Breast epithelium (tissue), 3 donors: ENCODE results near the gene ATP23.

Experiments used
- POLR2A ChIP-seq: fragments of 450-650 bp; IDR thresholded peaks from one replicate; pipeline ENCODE4 v1.6.1; 2016; ENCODE audit warnings: antibody characterized with exemption, mild to moderate bottlenecking, moderate library complexity
- POLR2AphosphoS5 ChIP-seq, 3 donors: sonication (generic); formaldehyde crosslinking; IDR thresholded peaks; one replicate each; pipeline ENCODE4 v1.6.1; 2017; ENCODE audit warnings: antibody characterized with exemption in 3 of 3
- TF ChIP-seq, protein P1 (sequence below), 3 donors: fragments of 450-650 bp; IDR thresholded peaks; one replicate each; pipeline ENCODE4 v1.5.1; 2016 to 2017; ENCODE audit warnings: antibody characterized with exemption in 3 of 3, mild to moderate bottlenecking in 3 of 3, moderate library complexity in 3 of 3

- TF ChIP-seq, protein P1, sequence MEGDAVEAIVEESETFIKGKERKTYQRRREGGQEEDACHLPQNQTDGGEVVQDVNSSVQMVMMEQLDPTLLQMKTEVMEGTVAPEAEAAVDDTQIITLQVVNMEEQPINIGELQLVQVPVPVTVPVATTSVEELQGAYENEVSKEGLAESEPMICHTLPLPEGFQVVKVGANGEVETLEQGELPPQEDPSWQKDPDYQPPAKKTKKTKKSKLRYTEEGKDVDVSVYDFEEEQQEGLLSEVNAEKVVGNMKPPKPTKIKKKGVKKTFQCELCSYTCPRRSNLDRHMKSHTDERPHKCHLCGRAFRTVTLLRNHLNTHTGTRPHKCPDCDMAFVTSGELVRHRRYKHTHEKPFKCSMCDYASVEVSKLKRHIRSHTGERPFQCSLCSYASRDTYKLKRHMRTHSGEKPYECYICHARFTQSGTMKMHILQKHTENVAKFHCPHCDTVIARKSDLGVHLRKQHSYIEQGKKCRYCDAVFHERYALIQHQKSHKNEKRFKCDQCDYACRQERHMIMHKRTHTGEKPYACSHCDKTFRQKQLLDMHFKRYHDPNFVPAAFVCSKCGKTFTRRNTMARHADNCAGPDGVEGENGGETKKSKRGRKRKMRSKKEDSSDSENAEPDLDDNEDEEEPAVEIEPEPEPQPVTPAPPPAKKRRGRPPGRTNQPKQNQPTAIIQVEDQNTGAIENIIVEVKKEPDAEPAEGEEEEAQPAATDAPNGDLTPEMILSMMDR (IDR thresholded peaks at IDR 0.05) = no peak
- TF ChIP-seq POLR2A (peak; percentile 2), POLR2AphosphoS5 (IDR thresholded peaks at IDR 0.05) (peak; percentile 76 to 82 (median 77))
Observed at GRCh38 chr12:57935839-57936512, 5.4 kb upstream of the ATP23 start.
